Uterus (tissue), 4 donors: ENCODE measurements around the gene PKD2L1. TPM values are rescaled to one million over a fixed set of nuclear protein-coding genes. Genes with fewer than 3 reads are reported as not detected.

ENCODE experiments used
- DNase-seq, 2 donors: peaks; one replicate each; pipeline ENCODE4 v3.0.0-alpha.2; 2019 to 2020
- H3K27ac ChIP-seq, 2 donors: fragments of 200-600 bp; sonication (generic); 1 replicate in 1 of 2; 2 replicates in 1 of 2; pipeline ENCODE4 v1.5.1; 2016 to 2018
- H3K27me3 ChIP-seq, 2 donors: fragments of 200-600 bp; sonication (generic); one replicate each; pipeline ENCODE4 v1.5.1; 2018 to 2019; ENCODE audit warnings: control low read depth in 1 of 2
- H3K36me3 ChIP-seq, 2 donors: fragments of 200-600 bp; sonication (generic); one replicate each; pipeline ENCODE4 v1.5.1; 2019; ENCODE audit warnings: control low read depth in 1 of 2
- H3K4me1 ChIP-seq, 2 donors: fragments of 200-600 bp; sonication (generic); one replicate each; pipeline ENCODE4 v1.5.1; 2018 to 2019; ENCODE audit warnings: control low read depth in 1 of 2
- H3K4me3 ChIP-seq, 2 donors: fragments of 200-600 bp; sonication (generic); 1 replicate in 1 of 2; 2 replicates in 1 of 2; pipeline ENCODE4 v1.5.1; 2018 to 2019; ENCODE audit warnings: mild to moderate bottlenecking in 1 of 2
- H3K9me3 ChIP-seq, 2 donors: fragments of 200-600 bp; sonication (generic); one replicate each; pipeline ENCODE4 v1.5.1; 2019; ENCODE audit warnings: control low read depth in 1 of 2
- CTCF ChIP-seq, 4 experiments: fragments of 200-600 bp in 2 of 4; fragments of 450-650 bp in 2 of 4; sonication (generic) in 2 of 4; IDR thresholded peaks; one replicate each; pipeline ENCODE4 v1.5.1; 2016 to 2019; ENCODE audit warnings: antibody characterized with exemption in 4 of 4, mild to moderate bottlenecking in 2 of 4, moderate library complexity in 1 of 4
- POLR2A ChIP-seq, 2 donors: fragments of 450-650 bp; IDR thresholded peaks; one replicate each; pipeline ENCODE4 v1.6.1; 2016; ENCODE audit warnings: antibody characterized with exemption in 2 of 2, mild to moderate bottlenecking in 1 of 2, moderate library complexity in 1 of 2
- intact Hi-C: fragments of 100-400 bp; cut with DNase I; formaldehyde crosslinking; loops from one replicate; pipeline ENCODE4 v1.15.1; 2023; ENCODE audit warnings: low total_unique reads
- total RNA-seq, 4 donors: library from RNA; depleted of rRNA in 3 of 4; stranded (reverse); fragments of >200 nt in 3 of 4; gene quantifications; one replicate each; pipeline versions ENCODE4 v1.1.0 to v1.2.4, GENCODE V29; 2014 to 2023
- donor health status: DM: yes; HTN: yes; CAD: no.

PKD2L1 gene
- total RNA-seq, 4 donors from 2014 or later: not detected

GRCh38 chr10:100347568-100348195 is 17.7 kb upstream of the PKD2L1 start:
- no peak for TF ChIP-seq CTCF (IDR thresholded peaks at IDR 0.05)
- TF ChIP-seq POLR2A (IDR thresholded peaks at IDR 0.05): no peak
- intact Hi-C loops: no loop called here
- H3K36me3 ChIP-seq: no peaks in the 10 kb centered on the region
- H3K4me3 ChIP-seq: peak overlapping the region; percentile 51 to 74
- no peak for DNase-seq
- H3K27me3 ChIP-seq: no peaks in the 10 kb centered on the region
- no peaks in the 10 kb centered on the region for H3K4me1 ChIP-seq
- H3K27ac ChIP-seq: peak overlapping the region; percentile 1 to 69
- no peaks in the 10 kb centered on the region for H3K9me3 ChIP-seq

GRCh38 chr10:100346765-100347567 is 16.9 kb upstream of the PKD2L1 start, which contains the start of gene SCD:
Gene SCD (plus strand): TSS chr10:100347233. CDS start chr10:100347505, 272 bp downstream.
- intact Hi-C loops: no loop called here
- H3K4me3 ChIP-seq: peak within 1 kb of the TSS; percentile 51 to 74
- TF ChIP-seq CTCF (IDR thresholded peaks at IDR 0.05) (no peak), POLR2A (IDR thresholded peaks at IDR 0.05) (peak; percentile 43 to 55)
- H3K27me3 ChIP-seq: no peaks in the 10 kb centered on the region
- H3K36me3 ChIP-seq: no peaks in the 10 kb centered on the region
- no peaks in the 10 kb centered on the region for H3K4me1 ChIP-seq
- peak within 1 kb of the TSS; percentile 37 to 69 for H3K27ac ChIP-seq
- DNase-seq: peak; percentile 51 to 70
- no peaks in the 10 kb centered on the region for H3K9me3 ChIP-seq

GRCh38 chr10:100346351-100346764 is 16.3 kb upstream of the PKD2L1 start:
- peak; percentile 50 to 51 for DNase-seq
- Histone ChIP-seq H3K4me3 (peak overlapping the region; percentile 51 to 74), H3K4me1 (no peaks in the 10 kb centered on the region), H3K27ac (peak overlapping the region; percentile 37 to 69), H3K9me3 (no peaks in the 10 kb centered on the region), H3K27me3 (no peaks in the 10 kb centered on the region), H3K36me3 (no peaks in the 10 kb centered on the region)
- TF ChIP-seq CTCF (IDR thresholded peaks at IDR 0.05) (no peak), POLR2A (IDR thresholded peaks at IDR 0.05) (no peak)
- intact Hi-C loops: no loop called here

DNA sequence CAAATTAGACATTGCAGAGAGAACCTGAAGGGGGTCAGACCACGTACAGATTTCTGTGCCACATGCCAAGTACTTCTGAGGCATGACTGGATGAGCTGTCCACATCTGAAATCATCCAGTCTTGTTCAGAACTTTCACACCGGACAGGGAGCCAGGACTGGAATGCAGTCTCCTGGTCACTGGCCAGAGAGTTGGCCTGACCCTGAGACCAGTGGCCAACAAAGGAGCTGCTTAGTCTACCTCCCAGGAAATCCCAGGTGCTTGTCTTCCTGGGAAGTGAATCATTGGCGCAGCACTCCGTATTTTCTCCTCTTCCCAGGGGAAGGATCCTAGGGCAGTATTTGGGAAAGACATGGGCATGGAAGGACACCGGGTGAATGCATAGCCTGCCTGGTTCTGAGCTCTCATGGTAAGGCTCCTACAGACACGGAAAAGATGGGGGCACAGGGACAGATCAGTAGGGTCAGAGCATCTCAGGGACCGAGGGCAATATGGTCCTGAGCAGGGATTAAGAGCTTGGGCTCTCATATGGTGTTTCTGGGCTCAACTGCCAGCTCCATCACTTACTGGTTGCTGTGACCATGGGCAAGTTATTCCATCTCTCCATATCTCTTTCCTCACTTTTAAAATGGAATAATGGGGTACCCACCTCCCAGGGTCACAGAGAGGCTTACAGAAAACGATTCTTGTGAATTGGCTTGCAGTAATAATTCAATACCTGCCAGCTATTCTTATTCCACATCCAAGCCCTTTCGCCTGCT is 15.7 kb upstream of the PKD2L1 start:
- no peaks in the 10 kb centered on the region for H3K27me3 ChIP-seq
- intact Hi-C loops: no loop called here
- no peak for DNase-seq
- peak overlapping the region in 1 of 2 donors; percentile 69 for H3K27ac ChIP-seq
- H3K4me1 ChIP-seq: no peaks in the 10 kb centered on the region
- TF ChIP-seq POLR2A (IDR thresholded peaks at IDR 0.05) (no peak), CTCF (IDR thresholded peaks at IDR 0.05) (no peak)
- H3K9me3 ChIP-seq: no peaks in the 10 kb centered on the region
- peak overlapping the region; percentile 51 to 74 for H3K4me3 ChIP-seq
- no peaks in the 10 kb centered on the region for H3K36me3 ChIP-seq
